Raji (cell line): Measurements from ENCODE around the gene PRDM16.

ENCODE experiments used
- POLR2A ChIP-seq: IDR thresholded peaks from 2 replicates; pipeline ENCODE4 v1.6.1; 2011; ENCODE audit warnings: low read depth, low read length, control low read depth; ENCODE audit not compliant: insufficient read depth

The PRDM16 gene

DNA sequence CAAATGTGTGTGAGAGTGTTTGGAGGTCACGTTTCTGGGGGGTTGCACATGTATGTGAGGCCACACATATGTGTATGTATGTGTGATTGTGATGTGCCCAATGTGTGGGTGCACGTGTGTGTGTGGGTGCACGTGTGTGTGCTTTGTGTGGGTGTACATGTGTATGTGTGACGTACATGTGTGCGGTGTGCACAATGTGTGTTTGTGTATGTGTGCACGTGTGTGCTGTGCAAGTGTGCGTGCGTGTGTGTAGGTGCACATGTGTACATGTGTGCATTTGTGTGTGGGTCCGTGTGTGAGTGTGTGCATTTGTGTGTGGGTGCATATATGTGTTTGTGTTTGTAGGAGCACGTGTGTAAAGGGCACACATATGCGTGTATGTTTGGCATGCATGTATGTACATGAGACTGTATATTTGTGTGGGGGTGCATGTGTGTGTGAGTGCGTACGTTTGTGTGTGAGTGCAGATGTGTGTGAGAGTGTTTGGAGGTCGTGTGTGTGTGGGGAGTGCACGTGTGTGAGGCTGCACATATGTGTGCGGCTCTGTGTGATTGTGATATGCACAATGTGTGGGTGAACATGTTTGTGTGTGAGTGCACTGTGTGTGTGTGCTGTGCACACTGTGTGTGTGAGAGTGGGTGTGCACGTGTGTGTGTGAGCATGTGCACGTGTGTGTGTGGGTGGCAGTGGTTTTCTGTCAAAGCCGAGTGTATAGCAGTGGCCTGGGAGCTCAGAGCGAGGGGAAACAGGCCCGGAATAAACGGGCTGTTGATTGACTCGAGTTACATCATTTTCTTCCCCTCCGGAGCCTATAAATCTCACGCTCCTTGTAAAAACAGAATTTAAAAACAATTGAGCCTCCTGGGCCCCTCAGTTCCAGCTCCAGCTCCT lies 252.8 kb downstream of the PRDM16 start:
- TF ChIP-seq POLR2A, result no peak

DNA sequence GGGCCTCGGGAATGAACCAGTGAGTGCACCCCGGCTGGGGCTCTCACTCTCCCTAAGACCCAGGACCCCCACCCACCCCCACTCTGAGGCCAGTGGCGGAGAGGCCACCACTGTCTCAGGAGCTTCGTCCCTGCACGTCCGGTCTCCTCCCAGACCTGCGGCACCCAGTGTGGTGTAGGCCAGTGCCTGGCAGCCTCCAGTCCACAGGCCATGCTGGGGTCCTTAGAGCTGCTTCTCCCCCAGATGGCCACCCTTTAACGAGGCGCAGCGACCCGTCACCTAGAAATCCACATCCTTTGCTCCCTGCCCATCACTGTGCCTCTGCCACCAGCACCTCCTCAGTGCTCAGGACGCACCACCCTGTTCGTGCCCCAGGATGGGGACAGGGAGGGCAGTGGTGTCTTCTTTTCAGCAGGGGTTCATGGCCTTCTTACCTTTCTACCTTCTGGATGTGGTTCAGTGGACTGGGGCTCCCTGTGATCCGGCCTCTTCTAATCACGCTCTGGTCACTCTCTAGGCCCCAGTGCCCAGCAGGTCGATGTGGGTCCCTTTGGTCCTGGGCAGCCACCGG lies 253.5 kb downstream of the PRDM16 start:
- TF ChIP-seq POLR2A, result no peak

DNA sequence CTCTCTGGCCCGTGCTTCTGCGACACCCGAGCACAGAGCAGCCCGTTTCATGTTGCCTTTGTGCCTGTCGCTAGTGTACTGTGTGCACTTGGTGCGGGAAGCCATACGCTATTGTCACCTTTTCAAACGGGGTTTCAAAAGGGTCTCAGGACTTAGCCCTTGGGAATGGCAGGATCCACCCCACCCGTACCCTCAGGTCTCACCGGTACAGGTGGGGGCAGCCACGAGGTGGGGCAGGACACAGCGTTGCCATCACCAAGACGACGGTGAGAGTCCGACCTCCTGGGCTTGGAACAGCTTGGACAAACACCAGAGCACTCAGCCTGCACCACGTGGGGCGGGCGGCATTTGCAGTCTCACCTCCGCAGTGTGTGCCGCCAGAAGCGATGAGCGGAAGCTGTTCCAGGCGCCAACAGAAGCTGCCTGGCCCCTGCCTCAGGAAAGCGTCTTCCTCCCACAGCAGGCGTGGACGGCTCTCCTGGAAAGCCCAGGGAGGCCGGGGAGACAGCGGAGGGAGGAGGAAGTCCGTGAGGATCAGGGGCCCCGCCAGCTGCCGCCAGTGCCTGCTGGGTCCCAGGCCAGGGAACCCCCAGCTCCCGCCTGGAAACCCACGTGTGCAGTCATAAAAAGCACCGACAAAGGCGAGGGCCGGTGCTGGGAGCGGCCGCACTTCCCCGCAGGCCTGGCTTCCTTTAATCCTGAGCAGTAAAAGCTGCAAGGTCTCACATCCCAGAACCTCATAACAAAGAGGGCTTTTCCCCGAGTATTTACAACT lies 254.2 kb downstream of the PRDM16 start:
- no peak for TF ChIP-seq POLR2A

DNA sequence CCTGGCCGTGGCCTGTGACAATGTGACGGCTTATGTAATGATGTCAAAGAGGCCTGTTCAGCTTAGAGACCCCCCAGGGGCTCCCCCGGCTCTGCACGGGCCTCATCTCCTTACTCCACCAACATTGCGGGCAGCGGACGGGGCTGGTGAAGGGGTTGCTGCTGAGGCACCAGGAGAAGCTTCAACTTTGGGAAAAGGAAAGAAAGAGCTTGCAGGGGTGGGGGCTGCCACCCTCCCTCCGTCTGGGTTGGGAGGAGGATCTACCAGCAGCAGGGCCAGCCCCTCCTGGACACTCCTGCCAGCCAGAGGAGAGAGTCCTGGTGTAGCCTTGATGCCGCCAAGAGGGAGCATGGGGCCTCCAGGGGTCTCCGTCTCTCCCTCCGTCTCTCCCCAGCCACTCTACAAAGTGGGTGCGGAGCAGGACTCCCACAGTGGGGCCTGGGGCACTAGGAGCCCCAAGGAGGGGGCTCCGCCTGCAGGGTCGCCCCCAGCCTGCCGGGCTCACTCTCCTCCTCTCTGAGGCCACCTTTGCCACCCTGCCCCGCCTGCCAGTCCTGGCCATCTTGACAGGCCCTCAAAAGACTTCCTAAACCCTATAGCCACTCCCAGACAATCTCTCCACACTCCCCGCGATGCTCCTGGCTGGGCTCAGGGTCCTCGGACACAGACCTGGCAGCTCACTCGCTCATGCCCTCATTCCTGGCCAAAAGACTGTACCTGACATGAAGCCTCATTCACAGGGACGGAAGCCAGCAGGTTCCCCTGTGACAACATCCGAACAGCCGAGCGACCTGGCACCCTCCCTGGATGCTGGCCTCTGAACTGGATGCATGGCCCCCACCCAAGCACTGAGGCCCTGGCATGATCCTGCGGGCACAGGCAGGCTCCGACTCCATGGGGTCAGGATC lies 255.0 kb downstream of the PRDM16 start:
- TF ChIP-seq POLR2A, result no peak

DNA sequence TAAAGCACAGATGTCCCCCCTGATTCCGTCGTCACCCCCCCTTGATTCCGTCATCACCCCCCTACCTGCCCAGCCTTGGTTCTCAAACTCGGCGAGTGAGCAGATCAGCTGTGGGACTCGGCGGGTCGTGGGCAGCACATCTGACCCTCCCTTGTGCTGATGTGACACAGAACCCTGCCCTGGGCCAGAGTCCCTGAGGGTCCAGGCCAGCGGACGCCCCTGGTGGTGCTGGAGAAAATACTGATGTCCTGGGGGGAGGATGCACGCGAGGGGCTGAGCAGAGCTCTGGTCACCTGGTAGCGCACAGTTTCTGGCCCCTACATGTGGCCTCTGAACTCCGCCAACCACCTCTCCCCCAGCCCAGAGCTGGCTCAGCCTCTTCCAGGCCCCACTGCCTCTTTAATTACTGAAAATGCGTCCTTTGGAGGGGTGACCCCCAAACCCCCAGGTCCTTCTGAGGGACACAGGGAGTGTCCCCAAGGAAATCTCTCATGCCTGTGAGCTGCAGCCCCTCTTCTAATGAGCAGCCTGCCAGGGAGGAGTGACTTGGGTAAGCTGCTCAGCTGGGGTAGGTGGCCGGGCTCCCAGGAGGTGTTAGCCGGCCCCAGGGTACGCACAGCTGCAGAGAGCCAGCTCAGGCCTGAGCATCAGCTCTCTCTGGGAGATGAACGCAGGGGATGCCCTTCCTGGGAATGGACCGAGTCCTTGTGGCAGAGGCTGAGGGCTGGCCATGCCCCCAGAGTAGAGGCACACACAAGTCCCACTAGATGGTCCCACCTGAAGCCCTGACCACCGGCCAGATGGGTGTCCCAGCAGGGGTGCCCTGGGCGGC lies 255.9 kb downstream of the PRDM16 start:
- TF ChIP-seq POLR2A, result no peak

DNA sequence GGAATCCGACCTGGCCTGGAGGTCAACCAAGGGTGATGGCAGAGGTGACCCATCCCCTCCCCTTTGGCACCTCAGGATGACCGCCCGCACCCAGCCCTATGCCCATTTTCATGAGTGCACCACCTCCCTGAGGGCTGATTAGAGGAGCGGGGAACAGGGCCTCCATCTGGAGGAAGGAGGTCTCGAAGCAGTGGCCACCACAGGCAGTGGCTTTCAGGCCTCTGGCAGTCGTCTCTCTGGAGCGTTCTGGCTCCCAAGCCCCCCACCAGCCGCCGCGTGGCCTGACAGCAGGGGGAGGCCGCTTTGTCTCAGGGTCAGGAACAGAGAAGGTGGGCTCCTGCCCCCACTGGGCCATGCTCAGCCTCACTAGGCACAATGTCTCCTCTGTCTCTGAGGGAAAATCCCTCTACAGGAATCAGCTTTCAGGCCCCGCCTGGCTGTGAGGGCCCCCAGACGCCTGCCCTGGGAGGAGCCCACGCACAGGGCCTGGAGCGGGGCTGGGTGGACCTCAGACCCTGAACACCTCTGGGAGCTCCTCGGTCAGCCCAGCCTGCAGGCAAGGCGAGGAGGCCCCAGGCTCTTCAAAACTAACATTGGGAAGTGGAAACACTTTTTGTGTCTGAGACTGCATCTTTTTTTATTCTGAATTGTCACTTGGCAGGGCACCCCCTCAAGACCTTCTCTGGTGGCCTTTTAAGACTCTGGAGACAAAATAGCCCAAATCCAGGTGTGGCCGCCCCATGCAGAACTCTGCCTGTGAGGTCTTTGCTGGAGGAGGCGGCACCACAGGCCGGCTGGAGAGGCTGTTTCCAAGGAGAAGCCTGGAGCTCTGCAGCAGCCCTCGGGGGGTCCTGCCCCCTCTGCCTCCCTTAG lies 257.7 kb downstream of the PRDM16 start:
- TF ChIP-seq POLR2A, result no peak

DNA sequence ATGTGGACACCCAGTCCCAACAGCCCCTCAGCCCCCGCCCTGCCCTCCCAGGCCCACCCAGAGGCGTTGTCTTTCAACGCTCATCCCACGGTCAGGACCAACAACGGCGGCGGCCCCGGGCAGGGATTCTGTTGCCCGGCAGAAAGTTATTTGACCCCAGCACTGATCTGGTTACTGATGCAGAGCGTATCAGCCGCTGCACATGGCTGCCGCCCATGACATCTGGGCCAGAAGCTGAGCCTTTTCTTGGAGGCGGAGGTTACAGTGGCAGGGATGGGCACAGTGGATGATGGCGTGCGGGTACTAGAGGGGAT lies 258.3 kb downstream of the PRDM16 start:
- TF ChIP-seq POLR2A, result no peak

DNA sequence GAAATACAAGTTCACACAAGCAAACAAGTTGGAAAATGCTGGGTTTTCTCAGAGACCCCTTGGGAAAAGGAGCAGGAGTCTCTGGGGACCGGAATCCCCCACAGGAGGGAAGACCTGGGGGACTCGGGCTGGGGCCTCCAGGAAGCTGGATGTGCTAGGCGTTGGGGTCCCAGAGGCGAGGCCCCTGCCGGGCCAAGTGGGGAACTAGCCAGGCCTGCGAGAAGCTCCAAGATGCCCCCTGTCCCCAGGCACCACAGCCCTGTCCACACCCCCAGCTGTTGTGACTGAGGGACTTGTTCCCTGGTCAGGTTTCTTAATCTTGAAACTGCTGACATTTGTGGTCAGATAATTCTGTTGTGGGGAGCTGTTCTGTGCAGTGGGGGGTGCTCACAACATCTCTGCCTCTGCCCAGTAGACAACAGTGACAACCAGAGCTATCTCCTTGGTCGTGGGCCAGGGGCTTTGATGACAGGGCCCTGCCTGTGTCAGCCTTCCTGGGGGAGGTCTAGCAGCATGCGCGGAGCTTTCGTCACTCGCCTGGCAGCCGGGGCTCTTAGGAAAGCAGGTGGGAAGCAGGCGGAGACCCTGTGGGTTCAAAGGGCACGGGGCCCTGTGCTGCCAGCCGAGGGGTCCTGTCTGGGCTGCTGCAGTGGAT lies 259.1 kb downstream of the PRDM16 start:
- TF ChIP-seq POLR2A, result no peak

DNA sequence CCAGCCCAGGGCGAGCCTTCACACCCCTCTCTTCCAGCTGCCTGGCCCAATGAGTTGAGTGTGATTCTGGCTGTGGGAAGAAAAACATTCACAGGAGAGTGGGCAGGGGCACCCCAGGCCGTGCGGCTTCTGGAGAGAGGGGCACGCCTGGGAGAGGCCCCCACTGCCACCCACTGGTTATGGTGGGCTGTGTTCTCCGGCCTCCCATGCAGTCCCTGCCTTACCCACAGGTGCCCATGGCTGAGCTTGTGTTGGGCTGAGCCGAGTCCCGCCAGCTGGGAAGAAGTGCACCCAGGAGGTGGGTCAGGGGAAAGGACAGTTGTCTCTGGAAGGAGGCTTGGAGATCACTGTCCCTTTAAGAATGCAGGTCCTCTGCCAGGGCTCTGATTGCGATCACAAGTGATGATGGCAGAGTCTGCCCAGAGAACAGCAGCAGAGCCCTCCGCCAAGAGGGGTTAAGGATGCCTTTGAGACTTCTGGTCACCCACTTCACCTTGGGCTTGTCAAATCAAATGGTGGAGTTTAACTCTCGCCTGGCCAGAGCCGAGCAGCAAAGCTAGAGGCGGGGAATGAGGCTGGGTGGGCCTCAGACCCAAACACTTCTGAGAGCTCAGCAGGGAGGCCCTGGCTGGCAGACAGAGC lies 260.8 kb downstream of the PRDM16 start:
- TF ChIP-seq POLR2A, result no peak

DNA sequence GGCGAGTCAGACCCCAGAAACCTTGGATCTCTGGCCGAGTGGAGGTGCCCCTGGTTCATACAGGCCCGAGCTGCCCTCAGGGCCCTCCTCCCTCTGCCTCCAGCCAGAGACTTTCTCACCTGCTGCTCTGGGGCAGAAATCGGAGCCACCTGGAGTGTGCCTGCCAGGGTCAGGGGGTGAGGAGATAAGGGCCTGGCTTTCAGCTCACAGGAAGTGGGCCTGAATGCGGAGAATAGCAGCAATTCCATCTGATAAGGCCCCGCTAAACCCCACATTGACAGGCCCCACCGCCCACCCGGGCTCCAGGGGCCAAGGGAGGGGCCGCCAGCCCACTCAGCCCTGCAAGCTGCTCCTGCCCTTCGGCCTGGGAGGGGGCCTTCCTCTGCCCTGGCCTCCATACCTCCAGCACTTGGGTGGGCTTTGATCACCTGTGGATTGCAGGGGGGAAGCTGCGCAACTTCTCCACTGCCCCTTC lies 261.8 kb downstream of the PRDM16 start:
- no peak for TF ChIP-seq POLR2A

DNA sequence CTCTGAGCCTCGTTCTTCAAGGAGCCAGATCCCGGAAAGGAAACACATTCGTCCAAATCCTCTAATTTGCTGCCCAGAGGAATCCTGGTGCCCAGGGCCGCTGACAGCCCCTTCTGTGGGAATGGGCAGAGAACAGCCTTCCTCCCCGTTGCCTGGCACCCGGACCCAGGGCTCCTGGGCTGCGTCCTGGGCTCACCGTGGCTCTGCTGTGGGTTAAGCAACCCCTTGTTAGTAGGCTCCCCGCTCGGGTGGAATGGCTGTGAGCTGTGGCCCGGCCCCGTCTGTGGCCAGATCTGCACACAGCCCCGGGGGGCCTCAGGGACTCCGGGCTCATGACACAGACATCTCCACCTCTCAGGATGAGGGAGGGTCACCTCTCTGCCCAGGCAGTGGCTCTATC lies 262.6 kb downstream of the PRDM16 start:
- TF ChIP-seq POLR2A, result no peak

DNA sequence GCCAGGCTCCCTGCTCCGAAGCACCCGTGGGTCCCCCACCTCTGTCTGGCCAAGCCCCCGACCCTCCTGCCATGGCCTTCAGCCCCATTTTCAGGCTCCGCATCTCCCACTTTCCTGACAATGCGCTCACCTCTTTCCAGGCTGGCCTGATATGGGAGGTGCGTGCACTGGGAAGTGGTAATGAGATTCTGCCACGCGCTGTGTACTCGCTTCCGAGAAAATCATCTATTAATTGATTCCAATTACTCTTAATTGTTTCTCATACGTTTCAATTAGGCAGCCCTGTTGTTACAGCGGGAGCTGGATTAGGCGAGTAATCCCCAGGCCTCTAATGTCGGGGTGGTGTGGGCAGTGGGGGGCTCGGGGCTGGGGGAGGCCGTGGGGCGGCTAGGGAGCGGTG lies 263.0 kb downstream of the PRDM16 start:
- no peak for TF ChIP-seq POLR2A
